ENCODE data around the gene ATP2B3. TPM values are rescaled to one million over a fixed set of nuclear protein-coding genes. Genes with fewer than 3 reads are reported as not detected.
A peak's percentile ranks its signal among the peaks of the same experiment; 100 is the strongest.

The ATP2B3 gene
- total RNA-seq, 2 experiments from 2014 or later: not detected

DNA sequence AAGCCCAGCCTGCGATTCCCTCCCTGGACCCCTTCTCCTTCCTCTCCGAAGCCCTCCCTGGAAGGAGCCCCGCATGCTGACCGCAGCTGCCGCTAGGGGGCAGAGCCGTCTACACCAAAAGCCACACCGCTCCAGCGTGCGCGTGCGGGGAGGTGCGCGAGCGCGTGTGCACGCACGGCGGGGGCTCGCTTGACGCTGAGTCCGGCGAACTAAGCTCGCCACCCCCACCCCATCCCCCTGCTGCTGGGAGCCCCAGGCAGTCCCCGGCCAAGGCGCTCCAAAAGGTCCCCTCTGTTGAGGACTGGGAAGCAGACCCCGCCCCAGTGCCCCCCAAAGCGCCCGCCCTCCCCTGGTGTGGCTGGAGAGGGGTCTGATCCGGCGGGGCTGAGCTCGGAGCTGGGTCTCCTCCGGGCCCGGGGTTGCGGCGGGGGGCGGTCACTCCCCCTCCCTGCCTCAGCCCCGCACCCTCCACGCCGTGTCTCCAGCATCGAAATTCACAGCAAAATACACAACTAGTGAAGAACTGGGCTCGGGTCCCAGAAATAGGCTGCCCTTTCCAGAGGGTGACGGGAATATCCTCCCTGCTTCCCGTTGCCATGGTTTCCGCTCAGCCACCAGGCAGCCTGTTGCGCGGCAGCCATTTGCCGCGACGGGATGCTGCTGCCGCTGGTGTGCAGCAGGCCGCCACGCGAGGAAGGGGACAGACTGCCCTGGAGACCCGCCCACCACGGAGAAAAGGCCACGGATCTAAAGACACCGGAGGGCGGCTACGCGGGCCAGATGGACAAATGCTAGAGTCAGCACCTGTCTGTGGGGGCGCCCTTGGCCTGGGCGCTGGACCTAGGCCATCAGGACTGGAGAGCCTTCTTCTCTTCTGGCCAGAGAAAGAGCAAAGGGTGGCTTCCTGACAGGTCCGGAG lies 92.7 kb downstream of the ATP2B3 start:
- Mint-ChIP-seq H3K36me3 (no peaks in the 10 kb centered on the region), H3K4me1 (peaks cover 2% of the 10 kb centered on the region), H3K27me3 (peaks cover 15% of the 10 kb centered on the region), H3K9me3 (ENCODE audit: low read depth) (no peaks in the 10 kb centered on the region), H3K27ac (no peak overlapping the region), H3K4me3 (peak overlapping the region; percentile 60)
- CTCF ChIA-PET: interaction anchor here (0.6 to 1.9 kb wide), 7 partner anchors 10 to 60 kb away, joined by 3 to 20 read pairs (median 4); no protein-coding TSS in a partner anchor
- ATAC-seq (peak; percentile 93), DNase-seq (peak; percentile 73)

DNA sequence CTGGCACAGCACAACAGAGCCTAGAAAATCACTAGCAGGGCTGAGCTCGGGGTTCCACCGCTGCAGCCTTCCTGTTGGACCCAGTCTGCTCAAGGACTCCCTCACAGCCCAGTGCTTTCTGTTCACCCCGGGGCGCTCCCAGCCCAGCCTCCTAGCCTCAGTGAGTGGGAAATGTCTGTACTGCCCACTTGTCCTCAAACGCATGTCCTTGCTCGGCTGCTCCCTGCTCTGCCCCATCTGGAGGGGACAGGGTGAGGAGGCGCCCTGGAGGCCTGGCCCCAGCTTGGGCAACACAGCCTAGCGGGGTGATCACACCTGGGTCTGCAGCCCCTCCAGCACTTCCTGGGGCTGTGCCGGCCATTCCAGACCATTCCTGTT lies 93.4 kb downstream of the ATP2B3 start:
- Mint-ChIP-seq H3K4me1 (peaks cover 2% of the 10 kb centered on the region), H3K9me3 (ENCODE audit: low read depth) (no peaks in the 10 kb centered on the region), H3K27me3 (peaks cover 19% of the 10 kb centered on the region), H3K36me3 (no peaks in the 10 kb centered on the region), H3K4me3 (no peak overlapping the region), H3K27ac (no peak overlapping the region)
- CTCF ChIA-PET: interaction anchor here (1.2 kb wide), 1 partner anchor 55 kb away, joined by 3 read pairs; no protein-coding TSS in a partner anchor
- ATAC-seq (no peak), DNase-seq (no peak)

DNA sequence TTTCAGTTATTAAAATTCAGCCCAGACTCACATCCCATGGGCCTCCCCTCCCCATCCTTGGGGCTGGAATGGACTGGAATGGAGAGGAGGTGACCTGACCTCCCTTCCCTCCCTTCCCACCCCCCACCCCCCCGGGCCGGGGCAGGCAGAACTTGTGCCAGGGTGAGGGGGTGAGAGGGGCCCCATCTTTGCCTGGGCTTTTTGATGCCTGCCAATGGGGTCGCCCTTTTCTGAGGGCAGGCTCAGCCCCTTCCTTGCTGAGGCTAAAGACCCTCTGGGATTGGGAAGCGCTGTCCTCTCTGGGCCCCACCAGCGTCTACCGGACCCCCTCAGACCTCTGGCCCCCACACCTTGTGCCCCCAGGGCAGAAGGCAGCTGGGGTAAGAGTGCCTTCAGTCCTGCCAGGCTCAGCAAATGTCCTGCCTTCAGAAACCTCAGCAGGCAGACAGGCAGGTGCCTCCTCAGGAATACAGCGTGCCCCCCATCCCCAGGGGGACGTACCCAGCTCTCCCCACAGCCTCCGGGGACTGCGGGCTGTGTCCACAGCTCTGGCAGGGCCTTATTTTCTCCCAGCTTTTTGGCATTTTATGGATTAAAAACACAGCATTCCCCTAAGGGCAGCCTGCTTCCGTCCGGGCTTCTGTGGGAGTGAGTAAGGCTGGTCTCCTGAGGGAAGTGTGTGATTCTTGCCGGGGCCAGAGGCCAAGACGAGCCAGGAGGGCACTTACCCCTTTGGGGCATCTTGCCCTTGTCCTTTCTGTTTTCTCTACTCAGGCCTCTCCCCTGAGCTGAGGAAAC lies 94.1 kb downstream of the ATP2B3 start:
- peaks cover 25% of the 10 kb centered on the region for H3K27me3 Mint-ChIP-seq
- H3K4me3 Mint-ChIP-seq: no peak overlapping the region
- CTCF ChIA-PET: interaction anchor here (1.2 kb wide), 1 partner anchor 54 kb away, joined by 3 read pairs; no protein-coding TSS in a partner anchor
- DNase-seq (no peak), ATAC-seq (no peak)
- H3K9me3 Mint-ChIP-seq (ENCODE audit: low read depth): no peaks in the 10 kb centered on the region
- H3K27ac Mint-ChIP-seq: no peak overlapping the region
- no peaks in the 10 kb centered on the region for H3K36me3 Mint-ChIP-seq
- H3K4me1 Mint-ChIP-seq: peaks cover 2% of the 10 kb centered on the region

DNA sequence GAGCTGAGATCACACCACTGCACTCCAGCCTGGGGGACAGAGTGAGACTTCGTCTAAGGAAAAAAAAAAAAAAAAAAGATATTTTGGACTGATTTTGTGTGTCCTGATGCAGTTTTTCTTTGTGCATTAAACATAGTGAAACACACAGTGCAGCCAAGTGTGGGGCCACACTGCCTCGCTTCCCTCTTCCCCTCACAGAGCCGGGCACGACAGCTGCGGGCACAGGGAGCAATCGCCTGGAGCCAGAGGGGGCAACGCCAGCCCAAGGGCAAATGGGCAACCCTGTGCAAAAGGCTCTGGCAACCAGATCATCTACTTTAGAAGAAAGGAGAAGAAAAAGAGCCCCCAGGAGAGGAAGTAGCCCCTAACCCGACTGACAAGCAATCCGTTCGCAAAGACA lies 95.0 kb downstream of the ATP2B3 start:
- CTCF ChIA-PET: no interaction called here
- Mint-ChIP-seq H3K27me3 (peaks cover 23% of the 10 kb centered on the region), H3K36me3 (no peaks in the 10 kb centered on the region), H3K4me1 (peaks cover 2% of the 10 kb centered on the region), H3K27ac (no peak overlapping the region), H3K9me3 (ENCODE audit: low read depth) (no peaks in the 10 kb centered on the region), H3K4me3 (no peak overlapping the region)
- DNase-seq (no peak), ATAC-seq (no peak)

DNA sequence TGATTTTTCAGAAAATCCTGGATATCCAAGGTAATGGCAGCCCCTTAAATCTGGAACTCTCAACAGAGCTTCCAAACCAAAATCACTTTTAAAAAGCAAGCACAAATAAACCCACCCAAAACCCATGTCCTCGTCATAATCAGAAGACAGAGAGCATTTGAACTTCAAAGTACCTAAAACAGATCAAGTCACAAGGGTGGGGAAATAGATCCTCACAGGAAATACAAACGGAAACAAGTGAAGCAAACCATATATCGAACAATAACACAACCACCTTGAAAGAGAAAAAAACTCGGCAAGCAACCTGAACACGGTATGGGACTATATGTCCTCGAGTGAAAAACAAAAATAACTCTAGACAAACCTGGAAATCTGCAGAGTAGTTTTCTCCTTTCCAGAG lies 97.4 kb downstream of the ATP2B3 start:
- H3K27ac Mint-ChIP-seq: no peak overlapping the region

DNA sequence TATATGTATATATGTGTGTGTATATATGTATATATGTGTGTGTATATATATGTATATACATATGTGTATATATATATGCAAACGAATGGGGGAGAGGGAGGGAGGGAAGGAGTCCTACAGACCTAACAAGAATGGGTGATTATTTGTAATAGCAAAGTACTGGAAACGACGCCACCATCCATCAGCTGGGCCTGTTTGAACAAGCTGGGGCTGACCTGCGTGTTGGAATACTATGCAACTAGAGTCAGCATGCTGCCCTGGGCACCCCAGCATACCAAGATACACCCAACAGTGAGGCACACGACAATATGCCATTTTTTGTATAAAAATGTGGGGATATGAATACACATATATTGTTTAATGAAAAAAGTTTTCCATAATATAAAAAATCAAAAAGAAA lies 103.1 kb downstream of the ATP2B3 start:
- Mint-ChIP-seq H3K36me3 (no peaks in the 10 kb centered on the region), H3K27ac (no peak overlapping the region), H3K9me3 (ENCODE audit: low read depth) (no peaks in the 10 kb centered on the region), H3K4me1 (no peaks in the 10 kb centered on the region), H3K4me3 (no peak overlapping the region), H3K27me3 (peaks cover 24% of the 10 kb centered on the region)
- CTCF ChIA-PET: no interaction called here
- no peak for ATAC-seq
- DNase-seq: no peak

More for the DNA sequence above, 97.4 kb downstream of the ATP2B3 start:
- peaks cover 2% of the 10 kb centered on the region for H3K4me1 Mint-ChIP-seq
- CTCF ChIA-PET: interaction anchor here (1.0 to 1.3 kb wide), 2 partner anchors 60 to 76 kb away, joined by 3 to 4 read pairs; no protein-coding TSS in a partner anchor
- H3K36me3 Mint-ChIP-seq: no peaks in the 10 kb centered on the region
- no peak for ATAC-seq
- no peaks in the 10 kb centered on the region for H3K9me3 Mint-ChIP-seq (ENCODE audit: low read depth)
- no peak for DNase-seq
- peaks cover 28% of the 10 kb centered on the region for H3K27me3 Mint-ChIP-seq
- no peak overlapping the region for H3K4me3 Mint-ChIP-seq

DNA sequence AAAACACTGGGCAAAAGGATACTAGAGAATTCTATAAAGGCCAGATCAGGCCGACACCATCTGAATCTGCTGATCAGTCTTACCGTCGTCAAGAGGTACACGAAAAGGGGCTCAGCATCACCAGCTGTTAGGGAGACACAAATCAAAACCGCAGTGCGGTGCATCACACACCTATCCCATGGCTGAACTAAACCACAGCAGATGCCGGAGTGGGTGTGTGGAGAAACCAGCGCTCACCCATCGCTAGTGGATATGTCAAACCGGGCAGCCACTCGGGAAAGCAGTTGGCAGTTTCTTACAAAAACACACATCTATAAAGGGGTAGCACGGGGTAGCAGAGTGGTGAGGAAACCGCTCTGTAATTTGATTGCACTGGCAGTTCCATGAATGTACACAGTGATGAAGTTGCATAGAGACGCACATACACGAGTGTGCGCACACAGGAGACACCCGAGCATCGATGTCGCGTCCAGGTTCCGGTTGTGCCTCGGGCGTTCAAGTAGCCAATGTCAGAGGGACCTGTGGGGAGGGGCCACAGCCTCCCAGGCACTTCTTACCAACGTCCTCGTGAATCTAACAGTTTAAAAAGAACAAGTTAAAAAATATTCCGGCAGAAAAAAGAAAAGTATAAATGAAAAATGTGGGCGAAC lies 104.6 kb downstream of the ATP2B3 start:
- Mint-ChIP-seq H3K27me3 (peaks cover 16% of the 10 kb centered on the region), H3K27ac (no peak overlapping the region), H3K9me3 (ENCODE audit: low read depth) (no peaks in the 10 kb centered on the region), H3K4me1 (no peaks in the 10 kb centered on the region), H3K4me3 (no peak overlapping the region), H3K36me3 (no peaks in the 10 kb centered on the region)
- no peak for ATAC-seq
- no peak for DNase-seq
- CTCF ChIA-PET: no interaction called here

DNA sequence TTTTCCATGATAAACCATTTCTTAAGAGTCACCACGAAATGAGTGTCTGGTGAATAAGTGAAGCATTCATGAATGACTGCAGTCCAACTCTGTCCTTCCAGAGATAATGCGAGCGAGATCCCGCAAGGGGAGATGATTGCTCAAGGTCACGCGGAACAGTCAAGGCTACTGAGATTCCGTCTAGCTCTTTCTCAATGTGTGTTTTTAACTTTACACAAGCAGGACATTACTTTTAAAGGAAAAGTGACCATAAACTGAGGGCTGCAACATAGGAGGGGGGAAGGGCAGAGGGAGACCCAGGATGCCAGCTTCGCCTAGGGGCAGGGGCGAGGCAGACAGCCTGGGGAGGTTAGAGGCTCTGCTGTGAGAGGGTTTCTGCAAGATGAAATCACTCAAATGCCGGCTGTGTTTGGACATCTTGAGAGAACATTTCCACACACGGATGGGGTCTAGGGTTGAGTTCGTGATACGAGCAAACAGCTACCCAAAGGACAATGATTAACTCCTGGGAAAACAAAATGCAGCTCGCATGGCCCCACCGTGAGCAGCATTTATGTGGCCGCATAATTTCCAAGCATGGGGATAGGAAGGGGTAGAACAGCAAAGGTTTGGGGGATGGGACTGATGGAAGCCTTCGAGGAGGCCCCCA lies 105.3 kb downstream of the ATP2B3 start:
- no peak for ATAC-seq
- H3K36me3 Mint-ChIP-seq: no peaks in the 10 kb centered on the region
- no peak overlapping the region for H3K4me3 Mint-ChIP-seq
- H3K27me3 Mint-ChIP-seq: peaks cover 10% of the 10 kb centered on the region
- CTCF ChIA-PET: no interaction called here
- no peaks in the 10 kb centered on the region for H3K9me3 Mint-ChIP-seq (ENCODE audit: low read depth)
- H3K27ac Mint-ChIP-seq: no peak overlapping the region
- no peaks in the 10 kb centered on the region for H3K4me1 Mint-ChIP-seq
- no peak for DNase-seq

DNA sequence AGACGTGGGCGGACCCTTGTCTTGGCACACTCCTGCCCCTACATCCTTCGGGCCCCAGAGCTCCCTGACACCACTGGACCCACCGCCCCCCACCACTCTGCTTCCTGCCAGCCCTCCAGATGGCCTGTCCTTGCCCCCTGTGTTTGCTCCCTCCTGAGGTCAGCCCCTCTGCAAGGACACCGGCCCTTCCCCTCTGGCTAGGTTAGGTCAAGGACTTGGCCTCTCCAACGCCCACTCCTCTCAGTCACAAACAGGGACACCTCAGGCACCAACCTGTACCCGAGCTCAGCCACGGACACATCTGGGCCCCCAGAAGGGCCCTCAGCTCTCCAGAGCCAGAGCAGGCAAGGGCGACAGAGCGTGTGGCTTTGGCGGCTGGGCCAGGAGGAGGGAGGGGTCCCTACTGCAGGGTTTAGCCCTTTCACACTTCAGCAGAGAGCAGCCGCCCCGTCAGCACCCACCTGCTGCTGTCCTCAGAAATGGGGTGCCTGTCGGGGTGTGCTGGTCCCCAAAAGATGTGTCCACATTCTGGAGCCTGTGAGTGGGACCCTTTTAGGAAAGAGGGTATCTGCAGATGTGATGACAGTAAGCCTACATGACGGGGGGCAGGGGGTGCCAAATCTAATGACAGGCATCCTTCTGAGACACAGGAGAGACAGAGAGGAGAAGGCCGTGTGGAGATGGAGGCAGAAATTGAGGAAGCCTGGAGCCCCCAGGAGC lies 106.0 kb downstream of the ATP2B3 start:
- CTCF ChIA-PET: interaction anchor here (0.8 kb wide), 1 partner anchor 14 kb away, joined by 3 read pairs; no protein-coding TSS in a partner anchor
- no peak overlapping the region for H3K27ac Mint-ChIP-seq
- H3K4me1 Mint-ChIP-seq: no peaks in the 10 kb centered on the region
- no peaks in the 10 kb centered on the region for H3K36me3 Mint-ChIP-seq
- ATAC-seq (no peak), DNase-seq (no peak)
- H3K4me3 Mint-ChIP-seq: no peak overlapping the region
- H3K9me3 Mint-ChIP-seq (ENCODE audit: low read depth): no peaks in the 10 kb centered on the region
- H3K27me3 Mint-ChIP-seq: peaks cover 4% of the 10 kb centered on the region

DNA sequence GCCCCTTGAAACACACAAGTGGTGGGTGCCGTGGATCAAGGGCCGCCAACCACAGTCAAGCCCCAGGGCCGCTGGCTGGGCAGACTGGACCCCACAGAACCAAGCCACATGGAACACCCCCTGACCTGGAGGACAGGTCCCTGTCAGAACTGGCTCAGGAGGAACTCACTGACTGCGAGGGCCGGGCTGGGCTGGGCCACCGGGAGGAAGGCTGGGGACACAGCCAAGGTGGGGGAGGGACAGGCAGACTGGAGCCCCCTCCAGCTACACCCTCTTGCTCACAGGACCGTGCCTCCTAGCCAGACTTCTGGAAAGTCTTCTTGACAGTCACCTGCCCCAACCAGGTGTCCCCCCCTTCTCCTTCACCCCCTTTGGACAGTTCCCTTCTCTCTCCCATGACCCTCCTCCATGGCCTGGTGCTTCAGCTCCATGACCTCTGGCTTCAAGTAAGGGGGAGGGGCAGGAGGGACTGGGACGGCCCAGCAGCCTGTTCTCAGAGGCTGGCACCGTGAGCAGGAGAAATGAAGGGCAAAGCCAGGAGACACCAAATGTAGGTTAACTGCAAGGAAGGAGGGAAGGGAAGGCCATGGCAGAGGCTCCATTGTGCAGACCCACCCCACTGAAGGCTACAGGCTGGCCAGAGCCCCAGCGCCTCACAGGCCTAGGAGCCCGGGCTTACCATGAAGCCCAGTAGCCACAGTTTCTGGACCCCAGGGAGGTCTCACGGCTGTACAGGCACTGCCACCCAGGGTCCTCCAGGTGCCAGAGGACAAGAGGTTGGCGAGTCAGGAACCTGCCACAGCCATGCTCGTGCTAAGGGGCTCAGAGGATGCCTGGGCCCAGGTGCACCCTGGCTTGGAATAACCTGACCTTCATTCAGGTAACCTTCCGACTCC lies 107.0 kb downstream of the ATP2B3 start:
- H3K36me3 Mint-ChIP-seq: no peaks in the 10 kb centered on the region
- no peak overlapping the region for H3K27ac Mint-ChIP-seq
- DNase-seq: no peak
- H3K4me3 Mint-ChIP-seq: no peak overlapping the region
- no peak for ATAC-seq
- H3K4me1 Mint-ChIP-seq: no peaks in the 10 kb centered on the region
- no peaks in the 10 kb centered on the region for H3K27me3 Mint-ChIP-seq
- CTCF ChIA-PET: interaction anchor here (0.7 to 0.8 kb wide), 2 partner anchors 15 to 70 kb away, joined by 3 read pairs; no protein-coding TSS in a partner anchor
- H3K9me3 Mint-ChIP-seq (ENCODE audit: low read depth): no peaks in the 10 kb centered on the region

DNA sequence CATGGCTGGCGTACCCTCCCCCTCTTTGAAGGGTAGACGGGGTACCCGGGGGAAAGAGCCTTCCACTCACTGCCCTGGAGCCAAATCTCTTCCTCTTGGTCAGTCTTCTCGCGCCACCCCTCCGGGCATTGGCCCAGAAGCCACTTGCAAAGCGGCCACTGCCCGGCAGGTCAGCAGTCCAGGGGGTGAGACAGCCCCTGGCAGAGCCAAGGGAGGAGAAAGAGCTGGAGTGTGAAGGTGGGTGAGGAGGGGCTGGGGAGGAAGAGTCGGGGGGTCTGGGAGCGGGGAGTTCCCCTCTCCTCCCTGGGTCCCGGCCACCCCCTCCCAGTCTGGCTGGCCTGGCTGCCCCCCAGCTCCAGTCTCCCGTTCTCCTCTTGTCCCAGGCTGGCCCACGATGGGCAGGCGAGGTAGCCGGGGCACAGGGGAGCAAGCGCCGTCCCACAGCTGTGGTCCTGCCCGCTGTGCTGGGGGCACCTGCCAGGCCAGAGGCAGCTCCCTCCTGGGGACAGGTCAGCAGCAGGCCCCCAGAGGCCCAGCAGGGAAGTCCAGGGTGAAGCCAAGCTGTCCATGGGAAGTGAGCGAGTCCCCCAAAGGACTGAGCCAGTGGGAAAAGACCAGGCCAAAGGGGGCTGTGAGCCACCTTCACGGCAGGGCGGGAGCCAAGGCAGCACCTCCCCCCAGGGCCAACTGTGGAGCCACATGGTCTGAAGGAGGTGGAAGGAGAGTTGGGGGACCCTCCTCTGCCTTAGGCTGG lies 108.0 kb downstream of the ATP2B3 start:
- Mint-ChIP-seq H3K27ac (no peak overlapping the region), H3K36me3 (no peaks in the 10 kb centered on the region), H3K4me3 (no peak overlapping the region), H3K4me1 (no peaks in the 10 kb centered on the region), H3K9me3 (ENCODE audit: low read depth) (no peaks in the 10 kb centered on the region), H3K27me3 (no peaks in the 10 kb centered on the region)
- DNase-seq (no peak), ATAC-seq (no peak)
- CTCF ChIA-PET: interaction anchor here (0.7 to 1.2 kb wide), 2 partner anchors 16 to 71 kb away, joined by 3 to 4 read pairs; no protein-coding TSS in a partner anchor
